ENCODE results near the gene SAMD10. TPM values are rescaled to one million over a fixed set of nuclear protein-coding genes. Genes with fewer than 3 reads are reported as not detected.

SAMD10 gene
- polyA plus RNA-seq, 1 of the 3 experiments (the other 2 are of a cell fraction): 11.6 TPM

GRCh38 chr20:63952210-63952535, 27.3 kb downstream of the SAMD10 start:
- H3K79me2 ChIP-seq (ENCODE audit: insufficient read depth): peaks cover 86% of the 10 kb centered on the region
- 74% methylated on average over 7 of the region's 15 CpGs for WGBS (ENCODE audit: low lambda C conversion rate)
- no peak overlapping the region for H3K9ac ChIP-seq
- H3K9me2 ChIP-seq: no peaks in the 10 kb centered on the region
- H2AFZ ChIP-seq (ENCODE audit: low read depth): no peak overlapping the region
- peaks cover 29% of the 10 kb centered on the region for H3F3A ChIP-seq (replicated peaks; ENCODE audit: insufficient read depth)
- ChIA-PET CTCF (interaction anchor here (0.7 to 2.1 kb wide), 4 partner anchors 22 to 414 kb away, joined by 3 to 13 read pairs (median 10); partner anchors contain the start of gene PTK6), POLR2A (no interaction called here)
- H3K36me3 ChIP-seq (replicated peaks in 1 of 2; ENCODE audit: control insufficient read depth in 1 of 2, insufficient read depth in 2 of 2, low read length in 1 of 2): no peaks in the 10 kb centered on the region
- TF ChIP-seq RAD21 (IDR thresholded peaks at IDR 0.05; ENCODE audit: low read length) (no peak), MXI1 (IDR thresholded peaks at IDR 0.05; ENCODE audit: low read depth, low read length) (no peak), JUND (IDR thresholded peaks at IDR 0.05) (no peak), NRF1 (IDR thresholded peaks at IDR 0.05; ENCODE audit: low read depth, low read length) (no peak), USF2 (IDR thresholded peaks at IDR 0.05; ENCODE audit: borderline replicate concordance, low read depth, low read length) (no peak), EP300 (IDR thresholded peaks at IDR 0.05; ENCODE audit: borderline replicate concordance in 1 of 2, low read depth in 1 of 2, low read length in 1 of 2) (no peak), GABPA (IDR thresholded peaks at IDR 0.05; ENCODE audit: low read depth) (no peak), SIN3A (IDR thresholded peaks at IDR 0.05; ENCODE audit: borderline replicate concordance, low read depth, low read length) (no peak), TEAD4 (IDR thresholded peaks at IDR 0.05; ENCODE audit: borderline replicate concordance, insufficient read depth) (no peak), TAF1 (IDR thresholded peaks at IDR 0.05; ENCODE audit: borderline replicate concordance, low read depth, low read length) (no peak), NFIC (IDR thresholded peaks at IDR 0.05; ENCODE audit: borderline replicate concordance) (no peak), CHD2 (IDR thresholded peaks at IDR 0.05; ENCODE audit: low read length, partially characterized antibody) (no peak), MEF2A (IDR thresholded peaks at IDR 0.05; ENCODE audit: borderline replicate concordance, low read depth) (no peak), CTCF (IDR thresholded peaks at IDR 0.05) (no peak), FOSL2 (IDR thresholded peaks at IDR 0.05; ENCODE audit: borderline replicate concordance, low read depth) (no peak), YY1 (IDR thresholded peaks at IDR 0.05; ENCODE audit: low read depth) (no peak), IRF3 (IDR thresholded peaks at IDR 0.05; ENCODE audit: low read depth, low read length) (no peak), PBX3 (IDR thresholded peaks at IDR 0.05) (no peak)
- H3K4me3 ChIP-seq (ENCODE audit: low read depth in 2 of 2, low read length in 1 of 2): no peak overlapping the region
- H3K9me3 ChIP-seq: no peaks in the 10 kb centered on the region
- H4K20me1 ChIP-seq (ENCODE audit: insufficient read depth): peaks cover 76% of the 10 kb centered on the region
- H3K27me3 ChIP-seq (ENCODE audit: insufficient read depth): no peaks in the 10 kb centered on the region
- H3K4me1 ChIP-seq (ENCODE audit: control insufficient read depth in 1 of 2, insufficient read depth in 2 of 2, low read depth in 1 of 2, low read length in 1 of 2): peaks cover 19 to 59% of the 10 kb centered on the region in 2 experiments; a peak in 3 of 4 replicates
- no peak overlapping the region for H3K27ac ChIP-seq (ENCODE audit: low read depth in 2 of 2, low read length in 1 of 2)
- no peak for DNase-seq
- H3K4me2 ChIP-seq: no peak overlapping the region
